HAP-1 (cell line): ENCODE results near the gene NMNAT2.

Experiments used
- DNase-seq, 2 experiments: peaks; one replicate each; pipeline ENCODE4 v3.0.0-alpha.2; 2016 to 2020; ENCODE audit warnings: low spot score in 2 of 2
- H3K27me3 ChIP-seq: fragments of 250-450 bp; sonication (Bioruptor Pico); 2 replicates; pipeline ENCODE4 v1.5.1; 2020; ENCODE audit warnings: low read depth, mild to moderate bottlenecking, moderate library complexity
- H3K36me3 ChIP-seq: fragments of 250-450 bp; sonication (Bioruptor Pico); replicated peaks from 2 replicates; pipeline ENCODE4 v1.5.1; 2020; ENCODE audit warnings: mild to moderate bottlenecking
- H3K4me1 ChIP-seq: fragments of 250-450 bp; sonication (Bioruptor Pico); 2 replicates; pipeline ENCODE4 v1.5.1; 2020; ENCODE audit warnings: mild to moderate bottlenecking
- H3K4me3 ChIP-seq: fragments of 250-450 bp; sonication (Bioruptor Pico); 2 replicates; pipeline ENCODE4 v1.5.1; 2020; ENCODE audit warnings: mild to moderate bottlenecking, moderate library complexity
- H3K9me3 ChIP-seq: fragments of 250-450 bp; sonication (Bioruptor Pico); 2 replicates; pipeline ENCODE4 v1.5.1; 2020; ENCODE audit warnings: mild to moderate bottlenecking, moderate library complexity
- in situ Hi-C: fragments of 300-500 bp; cut with MboI; formaldehyde crosslinking; loops from 3 replicates; pipeline ENCODE4 v1.14.3; 2020; ENCODE audit warnings: low sequenced_read_pairs, inconsistent platforms, mixed read lengths

Gene NMNAT2

GRCh38 chr1:183417772-183418491 lies at the start of gene NMNAT2:
TSS of gene NMNAT2 (minus strand) at chr1:183418380. CDS start at chr1:183418267, 113 bp downstream.
- no peaks in the 10 kb centered on the region for H3K36me3 ChIP-seq
- no peaks in the 10 kb centered on the region for H3K9me3 ChIP-seq
- H3K4me1 ChIP-seq = peaks cover 25% of the 10 kb centered on the region
- no peak within 1 kb of the TSS for H3K4me3 ChIP-seq
- in situ Hi-C loops = no loop called here
- peaks cover 3% of the 10 kb centered on the region; the same call in 1 of the 2 replicates for H3K27me3 ChIP-seq
- peak in 1 of 2 experiments; percentile 37 for DNase-seq

- Histone ChIP-seq H3K4me3 (no peak overlapping the region), H3K27me3 (no peaks in the 10 kb centered on the region), H3K9me3 (no peaks in the 10 kb centered on the region), H3K36me3 (no peaks in the 10 kb centered on the region), H3K4me1 (peaks cover 9% of the 10 kb centered on the region)
- DNase-seq = no peak
- in situ Hi-C loops = no loop called here
Measured at GRCh38 chr1:183467687-183468086, 49.5 kb upstream of the NMNAT2 start.

- Histone ChIP-seq H3K4me1 (peaks cover 9% of the 10 kb centered on the region), H3K4me3 (no peak overlapping the region), H3K9me3 (no peaks in the 10 kb centered on the region), H3K36me3 (no peaks in the 10 kb centered on the region), H3K27me3 (no peaks in the 10 kb centered on the region)
- DNase-seq = no peak
- in situ Hi-C loops = no loop called here
Measured at GRCh38 chr1:183466781-183467180, 48.6 kb upstream of the NMNAT2 start.

DNA sequence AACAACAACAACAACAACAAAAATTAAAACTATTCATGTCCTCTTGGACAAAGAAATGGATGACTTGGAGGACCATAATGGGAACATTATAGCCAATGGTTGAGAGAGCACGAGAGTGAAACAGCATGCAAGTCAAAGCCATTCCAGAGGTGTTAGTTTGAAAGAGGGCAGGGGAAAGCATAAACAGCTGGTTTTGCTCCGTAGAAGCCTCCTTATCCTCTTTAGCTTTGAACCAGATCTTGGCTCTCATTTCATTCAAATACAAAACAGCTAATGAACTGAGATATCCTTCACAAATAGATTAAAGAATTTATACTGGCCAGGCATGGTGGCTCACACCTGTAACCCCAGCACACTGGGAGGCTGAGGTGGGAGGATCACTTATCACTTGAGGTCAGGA lies 45.4 kb upstream of the NMNAT2 start:
- in situ Hi-C loops = no loop called here
- no peaks in the 10 kb centered on the region for H3K27me3 ChIP-seq
- no peaks in the 10 kb centered on the region for H3K36me3 ChIP-seq
- H3K9me3 ChIP-seq = no peaks in the 10 kb centered on the region
- no peak overlapping the region for H3K4me3 ChIP-seq
- no peak for DNase-seq
- peaks cover 4% of the 10 kb centered on the region; the same call in 1 of the 2 replicates for H3K4me1 ChIP-seq

- in situ Hi-C loops = no loop called here
- Histone ChIP-seq H3K36me3 (no peaks in the 10 kb centered on the region), H3K4me1 (peaks cover under 1% of the 10 kb centered on the region; the same call in 1 of the 2 replicates), H3K4me3 (no peak overlapping the region), H3K27me3 (no peaks in the 10 kb centered on the region), H3K9me3 (no peaks in the 10 kb centered on the region)
- DNase-seq = no peak
Measured at GRCh38 chr1:183461350-183461749, 43.2 kb upstream of the NMNAT2 start.

DNA sequence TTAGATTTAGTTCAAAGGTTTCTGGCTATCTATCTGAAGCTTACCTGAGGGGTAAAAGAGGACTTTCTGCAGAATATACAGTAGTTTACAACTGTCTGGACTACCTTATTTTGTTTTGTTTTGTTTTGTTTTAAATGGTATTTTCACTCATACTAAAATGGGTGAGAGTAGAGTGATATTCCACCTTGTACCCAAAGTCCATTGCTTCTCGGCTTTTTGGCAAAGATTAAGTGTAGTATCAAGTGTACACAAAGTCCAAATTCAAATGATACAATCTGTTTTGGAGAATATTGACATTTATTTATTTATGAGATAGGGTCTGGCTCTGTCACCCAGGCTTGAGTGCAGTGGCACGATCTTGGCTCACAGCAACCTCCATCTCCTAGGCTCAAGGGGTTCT lies 42.4 kb upstream of the NMNAT2 start:
- in situ Hi-C loops = no loop called here
- no peak for DNase-seq
- no peaks in the 10 kb centered on the region for H3K4me1 ChIP-seq
- no peaks in the 10 kb centered on the region for H3K36me3 ChIP-seq
- H3K9me3 ChIP-seq = no peaks in the 10 kb centered on the region
- H3K4me3 ChIP-seq = no peak overlapping the region
- no peaks in the 10 kb centered on the region for H3K27me3 ChIP-seq

DNA sequence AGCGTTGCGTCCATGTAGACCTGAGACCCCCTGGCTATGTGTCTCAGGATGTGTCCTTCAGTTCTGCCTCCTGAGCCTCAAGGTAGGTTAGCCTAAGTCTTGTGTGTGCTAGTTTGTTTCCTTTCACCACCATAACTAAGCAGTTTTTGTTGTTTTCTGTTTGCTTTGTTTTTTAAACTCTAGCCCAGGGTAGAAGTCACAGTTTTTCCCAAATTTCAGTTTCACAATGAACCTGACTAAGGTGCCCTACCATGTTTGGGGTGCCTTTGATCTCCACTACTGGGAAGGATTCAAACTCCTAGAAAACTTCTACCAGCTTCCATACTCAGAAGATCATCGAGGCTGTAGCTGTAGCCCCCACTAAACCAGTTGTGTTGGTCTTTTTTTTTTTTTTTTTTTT lies 39.3 kb upstream of the NMNAT2 start:
- H3K4me1 ChIP-seq = no peaks in the 10 kb centered on the region
- H3K27me3 ChIP-seq = no peaks in the 10 kb centered on the region
- DNase-seq = no peak
- no peaks in the 10 kb centered on the region for H3K9me3 ChIP-seq
- in situ Hi-C loops = no loop called here
- no peaks in the 10 kb centered on the region for H3K36me3 ChIP-seq
- H3K4me3 ChIP-seq = no peak overlapping the region

GRCh38 chr1:183456826-183457225 lies 38.6 kb upstream of the NMNAT2 start:
- no peaks in the 10 kb centered on the region for H3K4me1 ChIP-seq
- DNase-seq = no peak
- H3K27me3 ChIP-seq = no peaks in the 10 kb centered on the region
- in situ Hi-C loops = no loop called here
- H3K4me3 ChIP-seq = no peak overlapping the region
- H3K36me3 ChIP-seq = no peaks in the 10 kb centered on the region
- H3K9me3 ChIP-seq = no peaks in the 10 kb centered on the region

DNA sequence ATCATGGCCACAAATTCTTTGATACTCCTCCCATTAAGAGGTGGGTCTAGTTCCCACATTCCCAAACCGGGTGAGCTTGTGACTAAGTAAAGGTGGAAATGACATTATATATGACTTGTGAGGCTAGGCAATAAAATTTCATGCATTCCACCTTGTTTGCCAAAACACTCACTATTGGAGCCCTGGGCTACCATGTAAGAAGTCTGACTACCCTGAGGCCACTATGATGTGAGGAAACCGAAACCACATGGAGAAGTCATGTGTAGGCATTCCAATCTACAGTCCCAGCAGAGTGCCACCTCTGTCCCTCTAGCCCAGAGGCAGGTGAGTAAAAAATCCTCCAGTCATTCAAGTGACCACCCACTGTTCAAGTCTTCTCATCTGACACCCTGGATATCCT lies 36.2 kb upstream of the NMNAT2 start:
- H3K36me3 ChIP-seq = no peaks in the 10 kb centered on the region
- H3K4me3 ChIP-seq = no peak overlapping the region
- no peak for DNase-seq
- no peaks in the 10 kb centered on the region for H3K9me3 ChIP-seq
- no peaks in the 10 kb centered on the region for H3K27me3 ChIP-seq
- in situ Hi-C loops = no loop called here
- H3K4me1 ChIP-seq = peaks cover 4% of the 10 kb centered on the region

DNA sequence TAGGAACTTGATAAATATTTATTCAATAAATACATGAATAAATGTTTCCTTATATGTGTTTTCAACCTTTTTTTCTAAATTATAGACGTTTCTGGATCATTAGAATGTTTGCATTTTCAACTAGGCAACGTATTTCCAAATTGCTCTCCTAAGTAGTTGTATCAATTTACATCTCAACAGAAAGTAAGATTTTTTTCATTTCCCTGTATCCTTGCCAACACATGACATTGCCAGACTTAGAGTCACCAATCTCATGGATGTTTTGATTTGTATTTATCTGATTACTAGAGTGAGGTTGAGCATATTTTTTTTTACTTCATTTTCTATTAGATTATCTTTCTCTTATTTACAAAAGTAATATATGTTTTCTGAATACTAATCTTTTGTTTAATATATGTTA lies 31.9 kb upstream of the NMNAT2 start:
- Histone ChIP-seq H3K36me3 (no peaks in the 10 kb centered on the region), H3K9me3 (no peaks in the 10 kb centered on the region), H3K27me3 (no peaks in the 10 kb centered on the region), H3K4me3 (no peak overlapping the region), H3K4me1 (peaks cover 4% of the 10 kb centered on the region)
- DNase-seq = no peak
- in situ Hi-C loops = no loop called here

DNA sequence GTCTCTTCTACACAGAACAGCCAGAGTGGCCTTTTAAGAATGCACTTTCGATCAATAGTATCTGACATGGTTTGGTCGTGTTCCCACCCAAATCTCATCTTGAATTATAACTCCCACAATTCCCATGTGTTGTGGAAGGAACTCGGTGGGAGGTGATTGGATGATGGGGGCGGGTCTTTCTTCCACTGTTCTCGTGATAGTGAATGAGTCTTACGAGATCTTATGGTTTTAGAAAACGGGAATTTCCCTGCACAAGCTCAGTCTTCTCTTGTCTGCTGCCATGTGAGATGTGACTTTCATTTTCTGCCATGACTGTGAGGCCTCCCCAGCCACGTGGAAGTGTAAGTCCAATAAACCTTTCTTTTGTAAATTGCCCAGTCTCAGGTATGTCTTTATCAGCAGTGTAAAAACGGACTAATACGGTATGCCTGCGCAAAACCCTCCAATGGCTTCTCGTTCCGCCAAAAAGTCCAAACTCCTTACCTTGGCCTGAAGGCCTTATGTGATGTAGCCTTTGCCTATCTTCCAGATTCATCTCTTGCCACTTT lies 31.1 kb upstream of the NMNAT2 start:
- no peak for DNase-seq
- in situ Hi-C loops = no loop called here
- peaks cover 4% of the 10 kb centered on the region for H3K4me1 ChIP-seq
- no peaks in the 10 kb centered on the region for H3K9me3 ChIP-seq
- H3K27me3 ChIP-seq = no peaks in the 10 kb centered on the region
- no peaks in the 10 kb centered on the region for H3K36me3 ChIP-seq
- H3K4me3 ChIP-seq = no peak overlapping the region

- in situ Hi-C loops = no loop called here
- H3K4me3 ChIP-seq = no peak overlapping the region
- no peak for DNase-seq
Measured at GRCh38 chr1:183444243-183444642, 26.1 kb upstream of the NMNAT2 start.

DNA sequence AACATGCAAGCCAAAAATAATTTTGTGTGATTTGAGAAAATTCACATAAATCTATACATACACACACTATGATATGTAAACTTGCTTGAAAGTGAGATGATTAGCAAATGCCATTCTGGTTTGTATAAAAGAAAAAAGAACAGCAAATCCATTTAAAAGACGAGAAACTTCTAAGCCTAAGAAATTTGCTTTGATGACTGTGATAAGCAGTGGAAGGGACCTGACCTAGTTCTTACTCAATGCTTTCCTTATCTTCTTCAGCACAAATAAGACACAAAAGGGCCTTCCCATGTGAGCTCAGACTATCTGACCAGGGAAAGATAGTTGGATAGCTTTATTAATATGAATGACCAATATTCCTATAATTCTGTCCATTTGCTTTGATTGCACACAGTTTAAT lies 25.3 kb upstream of the NMNAT2 start:
- Histone ChIP-seq H3K4me3 (no peak overlapping the region), H3K4me1 (no peaks in the 10 kb centered on the region; the same call in 1 of the 2 replicates), H3K36me3 (no peaks in the 10 kb centered on the region), H3K27me3 (no peaks in the 10 kb centered on the region), H3K9me3 (no peaks in the 10 kb centered on the region)
- no peak for DNase-seq
- in situ Hi-C loops = no loop called here

More at GRCh38 chr1:183444243-183444642, 26.1 kb upstream of the NMNAT2 start:
- H3K4me1 ChIP-seq = no peaks in the 10 kb centered on the region; the same call in 1 of the 2 replicates
- no peaks in the 10 kb centered on the region for H3K9me3 ChIP-seq
- no peaks in the 10 kb centered on the region for H3K27me3 ChIP-seq
- H3K36me3 ChIP-seq = no peaks in the 10 kb centered on the region

- no peaks in the 10 kb centered on the region for H3K9me3 ChIP-seq
- no peaks in the 10 kb centered on the region for H3K27me3 ChIP-seq
- no peak for DNase-seq
- H3K4me3 ChIP-seq = no peak overlapping the region
- in situ Hi-C loops = no loop called here
- no peaks in the 10 kb centered on the region for H3K36me3 ChIP-seq
- H3K4me1 ChIP-seq = no peaks in the 10 kb centered on the region; the same call in 1 of the 2 replicates
Measured at GRCh38 chr1:183443011-183443410, 24.8 kb upstream of the NMNAT2 start.
